ELR (cell line): ENCODE results near the gene ADCY1.

Experiments used
- DNase-seq: peaks from one replicate; pipeline ENCODE4 v3.0.0-alpha.2; 2015; ENCODE audit warnings: low read depth

ADCY1 gene

GRCh38 chr7:45594745-45595535, 20.8 kb downstream of the ADCY1 start:
- no peak for DNase-seq

GRCh38 chr7:45595809-45596664, 21.9 kb downstream of the ADCY1 start:
- DNase-seq, result no peak

- DNase-seq, result no peak
Measured at GRCh38 chr7:45596665-45597095, 22.5 kb downstream of the ADCY1 start.

GRCh38 chr7:45597286-45597984, 23.3 kb downstream of the ADCY1 start:
- no peak for DNase-seq

- no peak for DNase-seq
Measured at GRCh38 chr7:45598886-45599520, 24.8 kb downstream of the ADCY1 start.

GRCh38 chr7:45599851-45600706, 25.9 kb downstream of the ADCY1 start:
- DNase-seq, result no peak

GRCh38 chr7:45601094-45601493, 26.9 kb downstream of the ADCY1 start:
- DNase-seq, result no peak

GRCh38 chr7:45601816-45602540, 27.8 kb downstream of the ADCY1 start:
- no peak for DNase-seq

GRCh38 chr7:45606050-45606449, 31.9 kb downstream of the ADCY1 start:
- DNase-seq, result no peak

GRCh38 chr7:45606931-45607330, 32.8 kb downstream of the ADCY1 start:
- no peak for DNase-seq

- no peak for DNase-seq
Measured at GRCh38 chr7:45609180-45609579, 35.0 kb downstream of the ADCY1 start.

- no peak for DNase-seq
Measured at GRCh38 chr7:45610019-45610418, 35.9 kb downstream of the ADCY1 start.

GRCh38 chr7:45610660-45611299, 36.6 kb downstream of the ADCY1 start:
- no peak for DNase-seq

- peak; percentile 4 for DNase-seq
Measured at GRCh38 chr7:45617166-45617565, 43.0 kb downstream of the ADCY1 start.

GRCh38 chr7:45622058-45622457, 47.9 kb downstream of the ADCY1 start:
- DNase-seq, result no peak

- DNase-seq, result no peak
Measured at GRCh38 chr7:45623157-45623556, 49.0 kb downstream of the ADCY1 start.

GRCh38 chr7:45623740-45624391, 49.7 kb downstream of the ADCY1 start:
- DNase-seq, result no peak

GRCh38 chr7:45624392-45624760, 50.2 kb downstream of the ADCY1 start:
- no peak for DNase-seq

GRCh38 chr7:45625067-45625466, 50.9 kb downstream of the ADCY1 start:
- no peak for DNase-seq
